Tibial nerve (tissue), 4 donors: ENCODE data around the gene GCK. TPM values are rescaled to one million over a fixed set of nuclear protein-coding genes. Genes with fewer than 3 reads are reported as not detected.
"Not testable (repeated sequence)": the region's sequence is repeated elsewhere in the genome, so short reads cannot be mapped to it uniquely, and the experiment has no call there.

ENCODE experiments used
- DNase-seq, 2 donors: peaks; one replicate each; pipeline ENCODE4 v3.0.0-alpha.2; 2019; ENCODE audit warnings: low spot score in 2 of 2
- H3K27ac ChIP-seq, 4 donors: fragments of 200-600 bp; sonication (generic) in 3 of 4; one replicate each; pipeline ENCODE4 v1.5.1; 2017 to 2019; ENCODE audit warnings: mild to moderate bottlenecking in 1 of 4
- H3K27me3 ChIP-seq, 2 donors: fragments of 200-600 bp; sonication (generic) in 1 of 2; one replicate each; pipeline versions ENCODE4 v1.5.1 to v1.6.0; 2017 to 2019
- H3K36me3 ChIP-seq, 3 donors: fragments of 200-600 bp; sonication (generic); one replicate each; pipeline ENCODE4 v1.5.1; 2018 to 2019
- H3K4me1 ChIP-seq, 4 donors: fragments of 200-600 bp; sonication (generic) in 3 of 4; one replicate each; pipeline ENCODE4 v1.5.1; 2017 to 2019
- H3K4me3 ChIP-seq, 4 donors: fragments of 200-600 bp; sonication (generic) in 3 of 4; one replicate each; pipeline ENCODE4 v1.5.1; 2017 to 2019; ENCODE audit warnings: mild to moderate bottlenecking in 1 of 4, moderate library complexity in 1 of 4
- H3K9me3 ChIP-seq, 4 donors: fragments of 200-600 bp; sonication (generic) in 3 of 4; one replicate each; pipeline ENCODE4 v1.5.1; 2017 to 2019
- EP300 ChIP-seq, 2 donors: sonication (generic); formaldehyde crosslinking; IDR thresholded peaks; one replicate each; pipeline ENCODE4 v1.6.1; 2017; ENCODE audit warnings: antibody characterized with exemption in 2 of 2, mild to moderate bottlenecking in 1 of 2
- POLR2A ChIP-seq, 2 donors: fragments of 450-650 bp; IDR thresholded peaks; one replicate each; pipeline ENCODE4 v1.6.1; 2017; ENCODE audit warnings: antibody characterized with exemption in 2 of 2, mild to moderate bottlenecking in 2 of 2, moderate library complexity in 2 of 2
- WGBS, 2 donors: methylation state at CpG; one replicate each; pipeline ENCODE4 v1.1.5; 2018; 5-methylcytosine and 5-hydroxymethylcytosine counted together
- total RNA-seq, 4 donors: library from RNA; depleted of rRNA; stranded (reverse); fragments of >200 nt; gene quantifications; one replicate each; pipeline ENCODE4 v1.1.0, GENCODE V29; 2016
- TF ChIP-seq, protein P1 (sequence below), 5 experiments: fragments of 200-600 bp in 3 of 5; fragments of 450-650 bp in 2 of 5; sonication (generic) in 3 of 5; IDR thresholded peaks; one replicate each; pipeline ENCODE4 v1.5.1; 2016 to 2019; ENCODE audit warnings: antibody characterized with exemption in 5 of 5, mild to moderate bottlenecking in 3 of 5, moderate library complexity in 2 of 5

Gene GCK
- total RNA-seq, 4 donors from 2014 or later, result 2.3 to 3.0 (median 2.4) TPM; not detected in 1

DNA sequence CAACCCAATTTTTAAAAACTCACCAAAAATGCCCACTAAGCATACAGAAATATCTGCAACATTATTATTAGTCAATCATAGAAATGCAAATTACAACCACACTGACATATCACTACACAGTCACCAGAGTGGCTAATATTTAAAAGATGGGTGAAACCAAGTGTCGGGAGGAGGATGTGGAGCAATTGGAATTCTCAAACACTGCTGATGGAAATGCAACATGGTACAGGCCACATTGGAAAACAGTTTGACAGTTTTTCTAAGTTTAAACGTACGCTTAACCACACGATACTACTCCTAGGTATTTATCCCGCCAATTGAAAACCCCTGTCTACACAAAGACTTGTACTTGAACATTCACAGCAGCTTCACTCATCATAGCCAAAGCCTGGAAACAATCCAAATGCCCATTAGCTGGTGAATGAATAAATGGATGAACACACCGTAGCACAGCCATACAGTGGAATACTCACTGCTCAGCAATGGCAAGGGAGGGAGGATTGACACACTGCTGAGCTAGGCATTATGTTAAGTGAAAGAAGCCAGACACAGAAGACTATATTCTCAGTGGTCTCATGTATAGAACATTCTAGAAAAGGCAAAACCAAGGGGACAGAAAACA lies 16.3 kb downstream of the GCK start:
- no peaks in the 10 kb centered on the region for H3K4me1 ChIP-seq
- H3K36me3 ChIP-seq, result no peaks in the 10 kb centered on the region
- H3K27me3 ChIP-seq, result no peaks in the 10 kb centered on the region
- H3K27ac ChIP-seq, result no peak overlapping the region
- H3K4me3 ChIP-seq, result no peak overlapping the region
- no peak for DNase-seq
- 81 to 85% methylated on average over 6 of the region's 6 CpGs for WGBS, 2 donors
- TF ChIP-seq, protein P1, sequence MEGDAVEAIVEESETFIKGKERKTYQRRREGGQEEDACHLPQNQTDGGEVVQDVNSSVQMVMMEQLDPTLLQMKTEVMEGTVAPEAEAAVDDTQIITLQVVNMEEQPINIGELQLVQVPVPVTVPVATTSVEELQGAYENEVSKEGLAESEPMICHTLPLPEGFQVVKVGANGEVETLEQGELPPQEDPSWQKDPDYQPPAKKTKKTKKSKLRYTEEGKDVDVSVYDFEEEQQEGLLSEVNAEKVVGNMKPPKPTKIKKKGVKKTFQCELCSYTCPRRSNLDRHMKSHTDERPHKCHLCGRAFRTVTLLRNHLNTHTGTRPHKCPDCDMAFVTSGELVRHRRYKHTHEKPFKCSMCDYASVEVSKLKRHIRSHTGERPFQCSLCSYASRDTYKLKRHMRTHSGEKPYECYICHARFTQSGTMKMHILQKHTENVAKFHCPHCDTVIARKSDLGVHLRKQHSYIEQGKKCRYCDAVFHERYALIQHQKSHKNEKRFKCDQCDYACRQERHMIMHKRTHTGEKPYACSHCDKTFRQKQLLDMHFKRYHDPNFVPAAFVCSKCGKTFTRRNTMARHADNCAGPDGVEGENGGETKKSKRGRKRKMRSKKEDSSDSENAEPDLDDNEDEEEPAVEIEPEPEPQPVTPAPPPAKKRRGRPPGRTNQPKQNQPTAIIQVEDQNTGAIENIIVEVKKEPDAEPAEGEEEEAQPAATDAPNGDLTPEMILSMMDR (IDR thresholded peaks at IDR 0.05), result no peak
- TF ChIP-seq POLR2A (IDR thresholded peaks at IDR 0.05), result no peak
- TF ChIP-seq EP300 (IDR thresholded peaks at IDR 0.05), result no peak
- H3K9me3 ChIP-seq, result peaks cover 0 to 13% (median 0%) of the 10 kb centered on the region in 4 donors

DNA sequence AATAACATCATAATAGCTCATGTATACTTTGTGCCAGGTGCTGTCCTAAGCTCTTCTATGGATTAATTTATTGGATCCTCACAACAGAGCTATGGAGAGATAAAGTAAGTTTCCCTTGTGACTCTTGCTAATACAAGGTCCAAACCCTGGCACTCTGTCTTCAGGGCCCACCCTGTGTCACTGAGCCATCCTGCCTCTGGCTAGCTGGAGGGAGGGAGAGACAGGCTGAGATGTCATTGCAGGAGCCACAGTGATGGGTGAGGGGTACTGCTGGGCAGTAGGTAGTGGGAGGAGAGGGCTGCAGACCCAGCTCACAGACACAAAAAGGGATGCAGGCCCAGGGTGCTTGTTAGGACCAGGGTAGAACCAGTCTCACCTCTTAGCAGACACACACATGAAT lies 16.9 kb downstream of the GCK start:
- H3K27ac ChIP-seq, result no peak overlapping the region
- H3K36me3 ChIP-seq, result no peaks in the 10 kb centered on the region
- no peaks in the 10 kb centered on the region for H3K4me1 ChIP-seq
- TF ChIP-seq, protein P1 (IDR thresholded peaks at IDR 0.05), result no peak
- TF ChIP-seq POLR2A (IDR thresholded peaks at IDR 0.05) (no peak), EP300 (IDR thresholded peaks at IDR 0.05) (no peak)
- peaks cover 0 to 13% (median 0%) of the 10 kb centered on the region in 4 donors for H3K9me3 ChIP-seq
- H3K4me3 ChIP-seq, result no peak overlapping the region
- DNase-seq, result no peak
- no peaks in the 10 kb centered on the region for H3K27me3 ChIP-seq

DNA sequence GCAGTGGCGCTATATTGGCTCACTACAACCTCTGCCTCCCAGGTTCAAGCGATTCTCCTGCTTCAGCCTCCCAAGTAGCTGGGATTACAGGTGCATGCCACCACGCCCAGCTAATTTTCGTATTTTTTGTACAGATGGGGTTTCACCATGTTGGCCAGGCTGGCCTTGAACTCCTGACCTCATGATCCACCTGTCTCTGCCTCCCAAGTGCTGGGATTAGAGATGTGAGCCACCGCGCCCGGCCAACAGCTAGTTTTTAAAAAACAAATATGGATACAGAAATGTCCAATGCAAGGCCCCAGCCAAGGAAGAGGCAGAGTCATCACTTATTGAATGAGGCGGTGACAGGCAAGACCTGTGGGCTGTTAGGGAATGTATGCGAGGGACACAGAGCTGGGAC lies 17.3 kb downstream of the GCK start:
- H3K36me3 ChIP-seq, H3K4me3 ChIP-seq, DNase-seq, H3K27ac ChIP-seq, H3K4me1 ChIP-seq, H3K27me3 ChIP-seq: not testable (repeated sequence)
- 91 to 92% methylated on average over 9 of the region's 9 CpGs for WGBS, 2 donors
- H3K9me3 ChIP-seq, result peaks cover 0 to 13% (median 0%) of the 10 kb centered on the region in 4 donors

DNA sequence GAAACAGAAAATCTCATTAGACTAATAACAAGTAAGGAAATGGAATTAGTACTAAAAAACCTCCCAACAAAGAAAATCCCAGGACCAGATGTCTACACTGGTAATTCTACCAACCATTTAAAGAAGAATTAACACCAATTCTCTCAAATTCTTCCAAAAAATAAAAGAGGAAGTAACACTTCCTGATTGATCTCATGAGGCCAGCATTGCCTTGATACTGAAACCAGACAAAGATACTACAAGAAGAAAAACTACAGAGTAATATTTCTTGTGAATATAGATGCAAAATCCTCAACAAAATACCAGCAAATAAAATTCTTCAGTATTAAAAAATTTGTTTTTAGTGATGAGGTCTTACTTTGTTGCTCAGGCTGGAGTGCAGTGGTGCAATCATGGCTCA lies 21.3 kb downstream of the GCK start:
- DNase-seq, result no peak
- Histone ChIP-seq H3K36me3 (no peaks in the 10 kb centered on the region), H3K27me3 (no peaks in the 10 kb centered on the region), H3K4me1 (no peaks in the 10 kb centered on the region), H3K9me3 (peaks cover 0 to 16% (median 0%) of the 10 kb centered on the region in 4 donors), H3K4me3 (no peak overlapping the region), H3K27ac (no peak overlapping the region)
- TF ChIP-seq, protein P1 (IDR thresholded peaks at IDR 0.05), result no peak
- no peak for TF ChIP-seq POLR2A (IDR thresholded peaks at IDR 0.05)

DNA sequence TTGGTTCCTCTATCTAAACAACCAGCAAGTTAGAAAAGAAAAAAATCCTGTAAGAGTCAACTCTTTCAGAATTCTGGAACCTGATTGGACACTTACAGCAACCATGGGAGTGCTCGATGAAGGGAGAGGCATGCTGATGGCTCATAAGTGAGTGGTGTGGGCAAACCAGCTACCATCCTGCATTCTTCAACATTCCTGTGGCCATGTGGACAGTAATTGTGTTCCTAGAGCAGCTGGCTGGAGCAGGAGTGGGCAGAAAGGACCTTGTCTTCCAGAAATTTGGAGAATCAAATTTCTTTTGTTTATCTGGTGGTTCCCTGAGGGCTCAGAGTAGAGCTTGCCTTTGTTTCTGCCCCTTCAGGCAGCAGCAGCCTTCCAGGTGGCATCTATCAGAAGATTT lies 25.6 kb downstream of the GCK start:
- 53 to 68% methylated on average over 1 of the region's 1 CpG for WGBS, 2 donors
- H3K9me3 ChIP-seq, result peaks cover 0 to 3% (median 0%) of the 10 kb centered on the region in 4 donors
- TF ChIP-seq POLR2A (IDR thresholded peaks at IDR 0.05) (no peak), EP300 (IDR thresholded peaks at IDR 0.05) (no peak)
- TF ChIP-seq, protein P1 (IDR thresholded peaks at IDR 0.05), result no peak
- H3K27ac ChIP-seq, result no peak overlapping the region
- DNase-seq, result no peak
- no peaks in the 10 kb centered on the region for H3K4me1 ChIP-seq
- H3K36me3 ChIP-seq, result no peaks in the 10 kb centered on the region
- no peaks in the 10 kb centered on the region for H3K27me3 ChIP-seq
- H3K4me3 ChIP-seq, result no peak overlapping the region
